Fibroblast of skin of abdomen (primary cell): Measurements from ENCODE around the gene SLC8A2.

Source experiments
- DNase-seq: peaks from one replicate; pipeline ENCODE4 v3.0.0-alpha.2; 2013

Gene SLC8A2

DNA sequence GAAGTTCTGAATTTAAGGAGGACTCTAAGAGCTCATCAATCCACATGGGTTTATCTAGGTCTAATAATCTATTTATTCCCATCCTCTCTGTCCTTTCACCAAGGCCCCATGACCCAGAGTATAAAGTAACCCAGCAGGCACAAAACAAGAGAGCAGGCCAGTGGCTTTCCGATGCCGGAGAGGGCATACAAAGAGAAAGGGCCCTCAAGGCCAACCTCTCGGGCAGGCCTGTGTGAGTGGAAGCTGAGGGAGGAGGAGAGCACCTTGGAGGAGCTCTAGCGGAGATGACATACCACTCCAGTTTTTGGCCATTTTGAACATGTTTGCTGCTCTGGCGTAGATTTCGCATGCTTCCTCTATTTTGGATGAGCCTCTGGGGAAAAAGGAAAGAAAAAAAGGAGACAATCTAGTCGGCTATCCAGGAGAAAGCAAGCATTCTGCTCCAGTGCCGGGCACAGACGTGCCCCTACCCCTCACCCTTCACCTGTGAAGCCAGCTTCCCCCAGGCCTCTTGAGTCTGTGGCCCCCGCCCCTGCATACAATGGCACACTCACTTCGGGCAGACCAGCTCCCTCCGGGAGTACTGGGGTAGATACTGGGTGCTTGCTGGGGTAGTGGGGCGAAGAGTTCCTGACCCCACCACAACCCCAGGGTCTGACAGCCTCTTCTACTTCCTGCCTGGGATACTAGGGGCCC, 31.6 kb upstream of the SLC8A2 start:
- no peak for DNase-seq

DNA sequence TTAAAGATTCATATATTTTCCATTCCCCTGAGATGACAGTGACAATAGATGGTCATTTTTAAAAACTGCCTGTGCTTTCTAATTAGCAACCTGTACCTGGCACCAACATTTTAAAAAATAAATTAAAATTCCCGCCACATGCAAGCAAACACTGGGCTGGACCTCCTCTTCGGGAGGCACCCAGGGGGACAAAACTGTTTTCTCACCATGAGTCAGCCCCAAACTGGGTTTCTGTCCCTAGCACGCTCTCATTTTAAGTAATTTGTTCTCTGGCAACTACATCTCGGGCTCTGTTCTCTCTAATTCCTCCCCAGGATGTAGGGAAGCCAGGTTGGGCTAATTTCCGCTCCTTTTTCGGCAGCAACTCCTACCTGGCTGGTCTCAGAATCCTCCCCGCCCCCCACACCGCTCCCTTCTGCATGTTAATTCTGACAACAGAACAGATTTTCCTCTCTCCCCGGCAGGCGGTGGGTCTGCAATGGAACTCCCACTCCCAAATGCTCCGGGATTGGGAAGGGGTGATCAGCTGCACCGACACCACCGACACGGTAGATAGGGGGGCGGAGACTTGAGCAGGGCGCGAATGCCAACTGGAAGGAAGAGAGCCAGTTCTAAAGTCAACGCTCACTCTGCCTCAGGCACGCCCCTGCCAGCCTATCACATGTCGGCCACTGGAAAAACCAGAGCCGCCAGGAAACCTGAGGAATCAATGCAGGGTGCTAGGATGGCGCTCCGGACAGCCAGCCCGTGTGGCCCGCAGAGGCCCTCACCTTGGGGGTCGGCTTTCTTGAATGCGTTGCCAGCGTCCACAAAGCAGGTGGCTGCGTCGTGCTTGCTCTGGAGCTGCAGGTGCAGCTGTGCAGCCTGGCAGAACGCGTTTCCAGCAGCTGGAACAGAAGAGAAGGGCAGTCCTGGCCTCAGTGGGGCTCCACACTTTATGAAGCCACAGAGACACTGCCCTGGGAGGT, 28.5 kb upstream of the SLC8A2 start:
- DNase-seq: no peak

DNA sequence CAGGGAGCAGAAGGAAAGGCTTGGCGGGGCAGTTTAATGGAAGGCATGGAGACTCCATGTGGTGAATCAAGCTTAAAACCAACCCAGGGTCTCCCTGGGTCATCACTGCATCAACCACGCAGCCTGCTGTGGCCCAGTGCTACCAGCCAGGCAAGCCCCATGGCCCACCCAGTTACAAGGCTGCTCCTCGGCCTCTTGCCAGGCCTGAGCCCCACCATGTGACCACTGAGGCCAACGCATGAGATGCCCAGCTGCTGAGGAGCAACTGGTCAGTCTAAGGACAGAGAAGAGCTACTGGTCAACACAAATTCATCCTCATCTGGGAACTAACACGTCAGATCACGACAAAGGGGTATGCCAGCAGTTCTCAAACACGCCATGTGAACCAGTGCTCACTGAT, 27.7 kb upstream of the SLC8A2 start:
- no peak for DNase-seq

DNA sequence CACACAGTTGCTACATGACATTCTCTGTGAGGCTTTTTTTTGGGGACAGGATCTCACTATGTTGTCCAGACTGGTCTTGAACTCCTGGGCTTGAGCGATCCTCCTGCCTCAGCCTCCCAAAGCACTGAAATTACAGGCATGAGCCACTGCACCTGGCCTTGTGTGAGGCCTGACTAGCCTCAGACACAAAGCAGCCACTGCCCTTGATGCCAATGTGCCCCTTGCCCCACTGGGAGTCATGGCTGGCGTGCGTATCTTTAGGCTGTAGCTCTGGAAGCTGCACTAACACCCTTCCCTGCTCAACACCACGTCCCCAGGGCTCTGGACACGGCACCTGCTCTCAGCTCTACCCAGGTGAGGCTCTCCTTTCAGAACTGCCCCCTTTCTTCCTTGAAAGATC, 26.9 kb upstream of the SLC8A2 start:
- DNase-seq: no peak

DNA sequence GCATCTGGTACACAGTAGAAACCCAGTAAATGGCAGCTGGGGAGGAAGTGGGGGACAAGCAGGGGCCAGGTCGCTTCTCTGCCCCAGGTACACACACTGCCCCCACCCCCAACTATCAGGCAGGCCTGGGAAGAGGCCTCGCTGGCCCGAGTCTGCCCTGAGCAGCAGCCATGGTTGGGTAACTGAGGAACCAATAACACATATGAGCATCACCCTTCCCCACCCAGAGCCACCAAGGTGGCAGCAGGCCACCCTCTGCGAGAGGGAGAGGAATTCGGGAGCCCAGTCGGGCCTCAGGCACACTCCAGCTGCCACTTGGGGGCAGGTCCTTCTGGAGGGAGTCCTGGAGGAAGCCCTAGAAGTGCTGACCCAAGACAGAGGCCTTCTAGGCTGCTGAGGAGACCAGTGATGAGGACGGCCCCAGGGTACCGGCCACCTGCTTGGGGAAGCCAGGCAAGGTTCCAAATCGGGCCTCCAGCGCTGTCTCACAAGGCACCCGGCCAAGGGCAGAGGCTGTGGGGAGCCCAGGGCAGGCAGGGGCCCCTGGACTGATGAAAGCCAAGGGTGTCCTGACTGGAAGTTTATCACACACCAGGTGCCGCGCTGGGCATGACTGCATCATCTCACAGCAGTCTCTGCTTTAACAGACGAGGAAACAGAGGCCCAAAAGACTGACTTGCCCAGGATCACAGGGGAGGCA, 26.3 kb upstream of the SLC8A2 start:
- DNase-seq: no peak

DNA sequence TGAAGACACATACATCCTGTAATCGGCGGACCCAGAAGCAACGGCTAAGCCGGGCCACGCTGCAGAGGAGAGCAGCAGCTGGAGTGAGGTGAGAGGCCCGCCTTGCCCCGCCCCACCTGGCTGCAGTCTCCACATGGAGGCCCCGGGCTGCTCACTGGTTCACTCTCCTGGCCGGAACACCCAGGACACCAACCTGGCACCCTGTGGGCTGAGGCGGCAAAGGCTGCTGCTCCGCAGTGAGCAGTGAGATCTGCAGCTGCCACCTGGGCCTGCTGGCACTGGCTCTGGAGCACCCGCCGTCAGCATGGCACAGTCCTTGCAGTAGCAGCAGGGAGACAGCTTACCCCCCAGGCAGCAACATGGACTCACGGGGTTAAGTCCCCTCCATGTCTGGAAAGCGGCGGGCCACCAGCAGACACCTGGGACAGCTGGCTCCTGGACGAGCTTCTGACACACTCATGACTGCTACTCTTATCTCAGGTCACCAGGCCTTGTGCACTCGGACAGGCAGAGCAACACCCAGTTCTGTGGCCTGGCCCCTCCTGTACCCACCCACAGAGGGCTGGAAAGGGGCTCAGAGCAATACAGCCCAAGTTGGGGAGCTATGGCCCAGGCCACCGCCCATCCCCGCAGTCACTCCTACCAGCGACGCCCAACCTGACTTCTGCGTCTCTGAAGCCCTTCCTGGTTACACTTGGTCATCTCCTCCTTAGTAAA, 25.5 kb upstream of the SLC8A2 start:
- DNase-seq: no peak

DNA sequence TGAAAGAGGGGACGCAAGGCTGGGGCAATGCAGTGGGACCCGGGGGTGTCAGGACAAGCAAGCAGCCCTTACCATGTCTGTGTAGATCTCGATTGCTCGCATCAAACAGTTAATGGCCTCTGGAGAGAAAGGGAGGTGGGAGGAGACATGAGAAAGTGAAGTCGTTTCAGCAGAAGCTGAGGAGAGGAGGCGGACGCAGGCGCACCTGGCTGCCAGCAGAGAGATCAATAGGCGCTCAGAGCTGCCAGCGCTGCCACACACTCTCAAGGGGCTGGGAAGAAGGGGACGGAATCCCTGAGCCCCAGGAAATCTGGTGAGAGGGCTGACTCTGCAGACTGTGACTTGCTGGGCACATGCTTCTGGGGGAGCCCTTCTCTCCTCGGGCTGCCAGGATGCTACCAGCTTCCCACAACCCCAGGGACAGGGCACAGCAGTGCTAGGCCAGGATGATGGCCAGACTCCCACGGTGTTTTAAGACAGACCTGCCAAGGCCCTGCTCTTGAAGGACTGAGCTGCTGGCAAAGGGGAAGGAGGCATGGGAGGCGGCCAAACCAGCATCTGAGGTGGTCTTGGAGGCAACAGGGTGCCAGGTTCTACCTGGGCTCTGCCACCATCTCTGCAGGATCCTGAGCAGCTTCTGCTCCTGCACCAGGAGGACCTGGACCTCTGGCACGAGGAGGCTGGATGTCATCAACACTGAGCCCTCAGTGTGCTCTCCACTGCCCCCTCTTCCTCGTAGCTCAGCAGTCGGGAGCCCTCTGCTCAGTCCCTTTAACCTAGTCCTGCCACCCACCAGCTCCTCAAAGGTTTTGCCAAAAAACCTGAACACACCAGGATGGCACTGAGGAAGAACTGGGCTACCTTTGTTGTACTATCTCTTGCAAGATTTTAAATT, 24.0 kb upstream of the SLC8A2 start:
- no peak for DNase-seq

DNA sequence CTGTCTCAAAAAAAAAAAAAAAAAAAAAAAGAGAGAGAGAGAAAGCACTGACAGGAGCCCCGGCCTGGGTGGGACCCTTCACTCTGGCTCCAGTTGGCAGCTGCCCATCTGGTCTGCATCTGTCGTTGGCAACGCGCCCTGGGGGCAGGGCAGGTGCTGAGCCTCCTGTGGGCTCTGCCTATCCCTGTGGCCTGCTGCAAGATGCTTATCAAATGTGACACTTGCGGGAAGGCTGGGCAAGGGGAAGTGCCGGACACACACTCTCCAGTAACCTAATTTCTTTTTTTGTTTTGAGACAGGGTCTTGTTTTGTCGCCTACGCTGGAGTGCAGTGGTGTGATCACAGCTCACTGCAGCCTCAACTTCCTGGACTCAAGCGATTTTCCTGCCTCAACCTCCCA, 23.0 kb upstream of the SLC8A2 start:
- no peak for DNase-seq

DNA sequence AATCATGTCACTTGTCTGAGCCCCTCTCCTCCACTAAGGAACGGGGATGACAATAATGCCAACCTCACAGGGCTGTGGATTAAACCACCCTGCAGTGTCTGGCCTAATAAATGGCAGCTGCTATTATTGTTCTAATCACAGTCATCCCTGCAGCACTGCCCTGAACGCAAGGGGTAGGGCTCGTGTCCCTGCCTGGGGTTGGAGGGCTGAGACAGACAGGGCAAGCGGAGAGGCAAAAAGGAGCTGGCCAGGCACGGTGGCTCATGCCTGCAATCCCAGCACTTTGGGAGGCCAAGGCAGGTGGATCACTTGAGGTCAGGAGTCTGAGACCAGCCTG, 22.5 kb upstream of the SLC8A2 start:
- no peak for DNase-seq

DNA sequence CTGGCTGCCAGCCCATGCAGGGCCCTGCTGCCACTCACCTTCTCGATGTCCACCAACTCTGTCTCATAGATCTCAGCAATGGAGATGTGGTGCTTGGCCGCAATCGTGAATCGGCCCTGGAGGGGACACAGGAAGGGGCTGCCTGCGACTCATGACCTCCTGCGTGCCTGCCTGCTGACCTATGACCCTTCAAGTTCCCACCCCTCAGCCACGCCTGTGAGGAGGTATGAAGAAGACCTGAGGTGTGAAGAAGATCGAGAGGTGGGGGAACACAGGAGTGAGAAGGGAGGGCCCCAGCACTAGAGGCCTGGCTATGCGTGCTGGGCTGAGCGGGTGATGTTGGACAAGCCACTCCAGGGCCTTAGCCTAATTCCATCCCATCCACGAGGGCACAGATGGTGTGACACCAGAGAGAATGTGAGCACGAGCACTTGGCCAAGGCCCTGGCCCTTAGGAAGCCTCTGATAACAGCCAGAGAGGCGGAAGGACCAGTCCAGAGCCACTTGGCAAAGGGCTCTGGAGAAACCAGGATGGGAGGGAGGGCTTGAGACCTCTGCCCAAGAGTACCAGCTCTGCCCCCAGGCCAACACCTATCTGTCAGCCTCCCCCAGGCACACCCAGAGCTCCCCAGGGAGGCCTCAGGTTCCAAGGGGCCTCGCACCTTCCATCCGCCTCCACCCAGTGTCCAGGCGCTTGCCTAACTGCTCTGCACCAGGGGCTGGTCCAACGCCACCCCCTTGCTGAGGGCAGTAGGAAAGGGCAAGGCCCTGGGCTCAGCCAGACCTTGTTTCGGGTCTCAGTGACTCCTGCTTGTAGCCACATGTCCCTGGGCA, 21.9 kb upstream of the SLC8A2 start:
- DNase-seq: no peak

DNA sequence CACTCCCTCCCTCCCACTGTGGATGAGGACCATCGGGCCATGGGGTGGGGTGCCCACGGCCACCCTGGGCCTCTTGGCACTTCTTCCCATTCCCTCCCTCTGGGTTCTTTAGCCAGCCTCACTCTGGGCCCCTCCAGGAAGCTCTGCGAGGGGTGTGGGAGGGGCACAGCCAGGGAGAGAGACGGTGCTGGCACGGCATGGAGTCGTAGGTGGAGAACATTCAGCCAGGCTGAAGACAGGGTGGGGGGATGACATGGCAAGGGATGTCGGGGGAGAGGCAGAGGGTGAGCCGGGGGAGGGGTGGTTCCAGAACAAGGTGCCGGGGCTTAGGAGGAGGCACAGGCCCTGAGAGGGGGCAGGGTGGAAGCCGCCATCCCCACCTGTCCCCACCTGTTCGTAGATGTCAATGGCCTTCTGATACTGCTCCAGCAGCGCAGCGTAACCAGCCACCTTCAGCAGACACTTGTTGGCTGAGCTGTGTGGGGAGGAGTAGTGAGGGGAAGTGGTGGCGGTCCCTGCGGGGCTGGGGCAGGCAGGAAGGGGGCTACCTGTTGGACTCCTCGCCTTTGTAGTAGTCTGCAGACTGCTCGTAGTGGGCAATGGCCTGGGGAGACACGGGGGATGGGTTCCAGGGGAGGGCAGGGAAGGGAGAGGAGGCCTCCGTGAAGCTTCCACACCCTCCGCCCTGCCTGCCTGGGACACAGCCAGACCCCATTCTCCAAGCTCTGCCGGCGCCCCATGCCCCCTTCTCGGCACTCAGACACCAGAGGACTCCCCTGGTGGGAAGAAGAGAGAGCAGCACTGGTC, 21.1 kb upstream of the SLC8A2 start:
- no peak for DNase-seq

DNA sequence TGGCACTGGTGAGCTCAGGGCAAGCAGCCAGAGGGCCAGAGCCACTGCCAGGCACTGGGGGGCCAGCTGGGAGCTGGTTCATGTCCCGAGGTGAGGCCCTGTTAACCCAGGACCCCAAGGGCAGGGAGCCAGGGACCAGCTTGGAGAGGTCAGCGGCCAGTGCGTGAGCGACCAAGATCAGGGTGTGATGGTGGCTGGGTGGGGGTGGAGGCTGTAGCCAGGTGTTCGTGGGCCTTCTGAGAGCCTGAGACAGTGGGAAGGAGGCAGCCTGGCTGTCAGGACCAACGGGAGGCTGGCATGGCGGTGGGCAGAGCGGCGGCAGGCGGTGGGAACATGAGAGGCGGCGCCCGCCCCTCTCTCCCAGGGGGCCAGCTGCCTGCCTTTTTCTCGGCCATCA, 20.4 kb upstream of the SLC8A2 start:
- DNase-seq: no peak

DNA sequence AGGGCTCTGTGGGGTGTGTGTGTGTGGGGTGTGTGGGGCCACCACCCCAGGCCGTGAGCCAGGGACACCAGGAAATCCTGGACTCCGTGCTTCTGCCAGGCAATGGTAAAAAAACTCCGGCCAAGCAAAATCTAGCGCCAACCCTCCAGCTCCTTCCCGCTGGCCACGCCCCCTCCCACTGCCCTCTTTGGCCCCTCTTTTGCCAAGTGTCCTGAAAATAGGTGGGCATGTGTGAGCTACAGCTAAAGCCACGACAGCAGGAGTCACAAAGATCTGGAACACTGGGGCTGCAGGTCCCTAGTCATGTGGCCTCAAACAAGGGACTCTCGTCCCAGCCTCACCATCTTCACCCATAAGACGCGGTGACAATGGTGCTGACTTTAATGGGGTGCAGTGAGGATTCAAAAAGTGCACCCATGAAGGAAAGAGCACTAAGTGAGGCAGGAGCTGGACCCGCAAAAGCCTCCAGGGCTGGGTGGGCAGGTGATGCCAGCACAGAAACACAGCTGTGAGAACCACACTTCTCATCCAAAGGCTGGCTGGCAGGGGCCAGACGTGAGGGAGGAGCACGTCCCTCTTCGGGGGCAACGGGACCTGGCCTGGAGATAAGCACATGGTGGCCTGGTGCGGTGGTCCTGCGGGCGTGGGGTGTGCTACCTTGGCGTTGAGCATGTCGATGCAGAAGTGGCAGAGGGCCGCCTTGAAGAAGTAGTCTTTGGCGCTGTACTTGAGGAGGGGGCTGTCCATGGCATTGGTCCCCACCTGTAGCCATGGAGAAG, 19.9 kb upstream of the SLC8A2 start:
- no peak for DNase-seq

DNA sequence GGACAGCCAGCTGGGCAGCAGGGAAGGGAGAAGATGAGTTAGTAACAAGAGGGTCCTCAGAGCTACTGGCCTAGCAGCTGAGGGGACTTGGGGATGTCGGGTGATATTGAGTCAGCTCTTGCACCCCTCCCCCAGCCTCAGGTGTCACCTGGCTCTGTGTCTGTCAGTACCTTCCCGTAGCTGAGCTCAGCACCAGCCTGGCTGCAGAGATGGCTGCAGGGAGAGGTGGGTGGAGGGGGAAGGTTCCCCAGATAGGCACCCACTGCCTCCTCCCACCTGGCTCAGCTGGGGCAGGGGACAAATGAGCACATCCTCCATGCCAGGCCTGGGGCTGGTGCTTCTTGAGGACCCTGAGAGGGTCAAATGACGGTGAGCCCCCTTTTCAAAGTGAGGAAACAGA, 19.2 kb upstream of the SLC8A2 start:
- no peak for DNase-seq

DNA sequence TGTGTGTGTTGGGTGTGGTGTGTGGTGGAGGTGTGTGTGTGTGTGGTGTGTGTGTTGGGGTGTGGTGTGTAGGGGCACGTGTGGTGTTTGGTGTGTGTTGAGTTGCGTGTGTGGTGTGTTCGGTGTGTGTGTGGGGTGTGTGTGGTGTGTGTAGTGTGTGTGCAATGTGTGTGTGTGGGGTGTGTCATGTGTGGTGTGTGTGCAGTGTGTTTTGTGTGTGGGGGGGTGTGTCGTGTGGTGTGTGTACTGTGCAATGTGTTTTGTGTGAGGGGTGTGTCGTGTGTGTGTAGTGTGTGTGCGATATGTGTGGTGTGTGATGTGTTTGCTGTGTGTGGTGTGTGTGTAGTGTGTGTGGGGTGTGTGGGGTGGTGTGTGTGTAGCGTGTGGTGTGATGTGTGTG, 18.3 kb upstream of the SLC8A2 start:
- DNase-seq: no peak

DNA sequence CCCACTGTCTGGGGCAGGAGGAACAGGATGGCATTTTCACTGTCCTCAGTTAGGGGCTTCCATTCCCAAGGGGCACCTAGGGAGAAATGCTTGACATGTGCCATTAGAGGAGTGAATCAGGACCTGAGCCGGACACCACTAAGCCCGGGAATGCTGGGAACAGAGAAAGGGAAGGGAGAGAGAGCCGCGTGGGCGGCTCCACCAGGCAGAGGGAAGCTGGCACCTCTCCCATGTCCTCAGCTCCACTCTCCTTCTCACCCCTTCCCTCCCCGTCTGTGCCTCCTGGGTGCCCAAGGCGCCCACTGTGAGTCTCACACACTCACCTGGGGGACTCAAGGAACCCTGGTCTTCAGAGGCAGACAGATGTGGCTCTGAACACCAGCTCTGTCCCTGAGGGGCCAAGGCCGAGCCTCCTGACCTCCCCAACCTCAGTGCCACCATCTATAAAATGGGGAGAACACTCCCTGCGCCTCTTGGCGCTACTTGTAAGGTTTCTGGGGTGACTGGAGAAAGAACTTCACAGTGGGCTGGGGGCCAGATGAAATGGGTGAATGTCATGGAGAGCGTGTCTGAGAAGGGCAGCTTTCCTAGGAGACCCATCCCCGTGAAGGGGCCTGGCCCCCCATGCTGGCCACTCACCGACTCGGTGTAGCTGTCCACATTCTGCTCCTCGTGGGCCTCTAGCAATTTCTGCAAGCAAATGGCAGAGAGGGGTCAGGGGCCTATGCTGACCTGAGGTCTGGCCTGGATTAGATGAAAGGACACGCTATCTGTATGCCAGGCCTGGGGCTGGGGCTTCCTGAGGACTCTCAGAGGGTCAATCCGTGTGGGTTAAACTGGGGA, 17.6 kb upstream of the SLC8A2 start:
- DNase-seq: no peak

DNA sequence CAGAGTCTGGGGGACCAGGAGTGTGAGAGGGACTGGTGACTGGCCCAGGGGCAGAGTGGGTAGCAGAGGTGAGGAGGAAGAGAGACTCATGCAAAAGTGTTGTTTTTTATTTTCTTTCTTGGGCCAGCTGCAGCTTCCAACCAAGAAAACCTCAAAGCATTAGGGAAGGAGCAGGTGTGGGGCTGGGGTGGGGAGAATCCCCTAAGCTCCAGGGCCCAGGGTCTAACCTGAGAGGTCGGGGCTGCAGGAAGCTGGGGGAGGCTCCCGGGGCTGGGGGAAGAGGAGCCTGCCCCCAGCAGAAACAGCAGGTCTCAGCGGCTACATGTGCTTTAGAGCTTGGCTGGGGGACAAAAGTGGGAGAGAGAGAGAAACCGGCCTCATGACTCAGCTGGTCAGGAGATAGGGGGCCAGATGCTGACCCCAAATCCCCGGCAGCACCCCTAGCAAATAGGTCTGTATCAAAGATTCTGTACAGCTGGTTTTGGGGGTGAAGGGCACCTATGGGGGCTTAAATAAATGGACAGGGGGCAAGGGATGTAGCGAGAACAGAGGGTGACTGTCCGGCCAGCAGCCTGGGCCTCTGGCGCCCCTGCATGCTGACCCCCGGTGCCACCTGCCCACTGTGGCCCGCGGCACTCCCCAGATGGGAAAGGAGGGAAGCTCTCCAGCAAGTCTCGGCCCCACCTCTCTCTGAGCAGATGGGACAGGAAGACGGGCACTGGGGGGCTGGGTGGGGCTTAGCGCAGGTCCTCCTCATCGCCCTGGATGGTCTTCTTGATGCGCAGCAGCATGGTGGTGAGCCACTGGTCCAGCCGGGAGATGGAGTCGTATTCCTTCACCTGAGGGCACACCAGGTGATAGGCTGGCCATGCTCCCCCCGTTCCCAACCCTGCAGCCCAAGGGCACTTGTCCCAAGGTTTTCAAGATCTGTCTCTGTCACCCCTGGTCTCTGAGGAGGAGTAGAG, 16.1 kb upstream of the SLC8A2 start:
- no peak for DNase-seq
